Loucy (cell line): ENCODE data around the gene ARRDC2.

ENCODE experiments used
- H2AFZ ChIP-seq: fragments of 200-600 bp; sonication (generic); 2 replicates; pipeline ENCODE4 v1.6.0; 2016; ENCODE audit warnings: antibody characterized with exemption, mild to moderate bottlenecking, low read length, moderate library complexity
- H3F3A ChIP-seq: fragments of 200-600 bp; 2 replicates; pipeline ENCODE4 v1.6.0; 2016; ENCODE audit warnings: antibody characterized with exemption, low read depth, mild to moderate bottlenecking
- H3K27me3 ChIP-seq: fragments of 200-600 bp; sonication (generic); 2 replicates; pipeline ENCODE4 v1.6.1; 2014; ENCODE audit warnings: low read length, mild to moderate bottlenecking; ENCODE audit not compliant: insufficient read depth, poor library complexity, severe bottlenecking
- H3K36me3 ChIP-seq: fragments of 200-600 bp; sonication (generic); 2 replicates; pipeline ENCODE4 v1.6.1; 2016; ENCODE audit warnings: low read length; ENCODE audit not compliant: insufficient read depth
- H3K4me1 ChIP-seq: fragments of 200-600 bp; sonication (generic); 2 replicates; pipeline ENCODE4 v1.5.1; 2014; ENCODE audit warnings: low read length, mild to moderate bottlenecking; ENCODE audit not compliant: insufficient read depth, poor library complexity, severe bottlenecking
- H3K4me2 ChIP-seq: fragments of 200-600 bp; sonication (generic); 2 replicates; pipeline ENCODE4 v1.6.0; 2014; ENCODE audit warnings: antibody characterized with exemption, low read length, low read depth, mild to moderate bottlenecking; ENCODE audit not compliant: poor library complexity, severe bottlenecking
- H3K4me3 ChIP-seq: fragments of 200-600 bp; sonication (generic); 2 replicates; pipeline ENCODE4 v1.5.1; 2014; ENCODE audit warnings: low read length, mild to moderate bottlenecking, mixed read lengths; ENCODE audit not compliant: poor library complexity, severe bottlenecking
- H3K79me2 ChIP-seq: fragments of 200-600 bp; sonication (generic); 2 replicates; pipeline ENCODE4 v1.6.1; 2014; ENCODE audit warnings: low read length; ENCODE audit not compliant: insufficient read depth
- H3K9ac ChIP-seq: fragments of 200-600 bp; sonication (generic); 2 replicates; pipeline ENCODE4 v1.6.0; 2014; ENCODE audit warnings: mild to moderate bottlenecking, low read depth, low read length, moderate library complexity; ENCODE audit not compliant: poor library complexity, severe bottlenecking
- H3K9me2 ChIP-seq: fragments of 200-600 bp; sonication (generic); replicated peaks from 2 replicates; pipeline ENCODE4 v1.6.1; 2016; ENCODE audit warnings: low read depth, low read length, mixed read lengths
- H3K9me3 ChIP-seq: fragments of 200-600 bp; sonication (generic); 2 replicates; pipeline ENCODE4 v1.6.1; 2014; ENCODE audit warnings: mild to moderate bottlenecking, antibody characterized with exemption, low read length, low read depth; ENCODE audit not compliant: insufficient read depth
- H4K20me1 ChIP-seq: fragments of 200-600 bp; sonication (generic); 2 replicates; pipeline ENCODE4 v1.6.0; 2014; ENCODE audit warnings: antibody characterized with exemption, low read length, mild to moderate bottlenecking; ENCODE audit not compliant: insufficient read depth, poor library complexity, severe bottlenecking
- CTCF ChIP-seq: fragments of 200-600 bp; sonication (generic); conservative IDR thresholded peaks from 2 replicates; pipeline ENCODE4 v1.5.1; 2014; ENCODE audit warnings: mild to moderate bottlenecking, antibody characterized with exemption, low read length
- EZH2phosphoT487 ChIP-seq: fragments of 200-600 bp; IDR thresholded peaks from 2 replicates; pipeline ENCODE4 v1.6.1; 2018; ENCODE audit warnings: antibody characterized with exemption, mild to moderate bottlenecking, moderate library complexity, borderline replicate concordance

ARRDC2 gene

GRCh38 chr19:17973759-17974158 lies 34.2 kb upstream of the ARRDC2 start:
- Histone ChIP-seq H3K4me2 (no peak overlapping the region), H3K9me2 (no peaks in the 10 kb centered on the region), H3K4me3 (no peak overlapping the region), H3F3A (no peaks in the 10 kb centered on the region), H3K9ac (no peak overlapping the region), H3K27me3 (no peaks in the 10 kb centered on the region), H2AFZ (no peak overlapping the region), H4K20me1 (no peaks in the 10 kb centered on the region), H3K79me2 (no peaks in the 10 kb centered on the region), H3K9me3 (no peaks in the 10 kb centered on the region), H3K36me3 (no peaks in the 10 kb centered on the region), H3K4me1 (no peaks in the 10 kb centered on the region)
- TF ChIP-seq CTCF (no peak), EZH2phosphoT487 (no peak)

- no peaks in the 10 kb centered on the region for H3K9me3 ChIP-seq
- H3K9me2 ChIP-seq: no peaks in the 10 kb centered on the region
- no peaks in the 10 kb centered on the region for H3K36me3 ChIP-seq
- no peaks in the 10 kb centered on the region for H3K4me1 ChIP-seq
- H3K79me2 ChIP-seq: no peaks in the 10 kb centered on the region
- H2AFZ ChIP-seq: no peak overlapping the region
- H3K9ac ChIP-seq: no peak overlapping the region
- no peak overlapping the region for H3K4me2 ChIP-seq
- no peaks in the 10 kb centered on the region for H3F3A ChIP-seq
- H3K4me3 ChIP-seq: no peak overlapping the region
- H3K27me3 ChIP-seq: no peaks in the 10 kb centered on the region
- TF ChIP-seq EZH2phosphoT487: no peak
- TF ChIP-seq CTCF: no peak
- no peaks in the 10 kb centered on the region for H4K20me1 ChIP-seq
Observed at GRCh38 chr19:17974551-17974950, 33.4 kb upstream of the ARRDC2 start.

GRCh38 chr19:17975032-17975431 lies 32.9 kb upstream of the ARRDC2 start:
- Histone ChIP-seq H2AFZ (no peak overlapping the region), H3K9me2 (no peaks in the 10 kb centered on the region), H3K27me3 (no peaks in the 10 kb centered on the region), H3K9me3 (no peaks in the 10 kb centered on the region), H3K4me2 (no peak overlapping the region), H3K4me1 (no peaks in the 10 kb centered on the region), H3K79me2 (no peaks in the 10 kb centered on the region), H3K36me3 (no peaks in the 10 kb centered on the region), H3K9ac (no peak overlapping the region), H3K4me3 (no peak overlapping the region), H3F3A (no peaks in the 10 kb centered on the region), H4K20me1 (no peaks in the 10 kb centered on the region)
- TF ChIP-seq EZH2phosphoT487: no peak
- TF ChIP-seq CTCF: no peak
